GM18498 (cell line): ENCODE data around the gene SH2D1B.
A peak's percentile ranks its signal among the peaks of the same experiment; 100 is the strongest.
"Not testable (repeated sequence)": the region's sequence is repeated elsewhere in the genome, so short reads cannot be mapped to it uniquely, and the experiment has no call there.

ENCODE experiments used
- ATAC-seq: cut with Tn5 transposase; IDR thresholded peaks from one replicate; pipeline ENCODE4 v1.9.1; 2021; ENCODE audit warnings: mild to moderate bottlenecking, moderate library complexity; ENCODE audit not compliant: unreplicated experiment

SH2D1B gene, protein sequence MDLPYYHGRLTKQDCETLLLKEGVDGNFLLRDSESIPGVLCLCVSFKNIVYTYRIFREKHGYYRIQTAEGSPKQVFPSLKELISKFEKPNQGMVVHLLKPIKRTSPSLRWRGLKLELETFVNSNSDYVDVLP

GRCh38 chr1:162412002-162412401 lies at the start of gene SH2D1B:
Gene SH2D1B (minus strand): TSS chr1:162412136. CDS start chr1:162412016, 120 bp downstream.
- ATAC-seq: no peak

DNA sequence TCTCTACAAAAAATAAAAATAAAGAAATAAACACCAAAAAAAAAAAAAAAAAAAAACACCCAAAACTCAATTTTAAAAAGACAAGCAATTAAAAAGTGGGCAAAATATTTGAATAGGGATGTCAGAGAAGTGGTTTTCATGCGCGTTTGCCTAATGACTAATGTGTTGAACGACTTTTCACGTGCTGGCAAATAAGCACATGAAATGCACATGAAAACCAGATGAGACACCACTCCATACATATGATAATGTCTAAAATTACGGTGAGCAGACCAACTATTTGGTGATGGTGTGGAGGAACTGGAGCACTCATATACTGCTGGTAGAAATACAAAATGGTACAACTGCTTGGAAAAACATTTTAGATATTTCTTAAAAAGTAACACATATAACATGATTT lies 46.3 kb upstream of the SH2D1B start:
- no peak for ATAC-seq

DNA sequence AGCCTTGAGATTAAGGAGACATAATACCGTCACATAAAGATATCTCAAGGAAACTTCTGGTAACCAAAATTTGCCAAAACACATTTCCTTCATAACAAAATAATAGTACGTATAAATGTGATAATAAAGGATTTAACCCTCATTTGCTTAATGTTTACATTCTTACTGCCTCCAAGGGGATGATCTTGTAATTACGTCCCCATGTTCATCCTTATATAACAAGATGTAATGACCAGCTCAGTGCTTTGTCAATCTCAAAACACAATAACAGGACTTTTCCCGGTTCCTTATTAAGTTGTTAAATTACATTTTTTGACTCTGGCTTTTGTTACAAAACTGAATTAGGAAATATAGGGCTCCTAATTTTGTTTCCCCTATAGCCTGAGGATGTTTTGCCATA lies 44.4 kb upstream of the SH2D1B start:
- ATAC-seq: no peak

DNA sequence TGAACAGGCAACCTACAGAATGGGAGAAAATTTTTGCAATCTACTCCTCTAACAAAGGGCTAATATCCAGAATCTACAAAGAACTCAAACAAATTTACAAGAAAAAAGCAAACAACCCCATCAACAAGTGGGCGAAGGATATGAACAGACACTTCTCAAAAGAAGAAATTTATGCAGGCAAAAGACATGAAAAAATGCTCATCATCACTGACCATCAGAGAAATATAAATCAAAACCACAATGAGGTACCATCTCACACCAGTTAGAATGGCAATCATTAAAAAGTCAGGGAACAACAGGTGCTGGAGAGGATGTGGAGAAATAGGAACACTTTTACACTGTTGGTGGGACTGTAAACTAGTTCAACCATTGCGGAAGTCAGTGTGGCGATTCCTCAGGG lies 42.4 kb upstream of the SH2D1B start:
- not testable (repeated sequence) for ATAC-seq

DNA sequence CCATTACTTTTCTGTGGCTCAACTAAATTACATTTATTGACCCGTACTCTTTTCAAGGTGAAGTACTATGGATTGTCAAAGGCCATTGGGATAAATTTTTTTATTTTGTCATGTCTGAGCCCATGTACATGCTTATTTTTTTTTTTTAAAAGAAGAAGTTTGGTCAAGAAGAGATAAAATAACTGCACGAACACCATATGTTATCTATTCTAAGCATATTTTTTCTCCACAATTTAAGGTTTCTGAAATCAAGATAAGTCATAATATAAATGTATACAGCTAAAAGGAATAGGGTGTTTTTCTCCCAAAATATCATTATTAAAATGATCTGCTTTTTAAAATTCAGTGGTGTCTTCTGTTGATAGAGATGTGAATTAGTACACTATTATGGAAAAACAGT lies 35.0 kb upstream of the SH2D1B start:
- no peak for ATAC-seq

GRCh38 chr1:162444903-162445302 lies 33.0 kb upstream of the SH2D1B start:
- ATAC-seq: no peak

DNA sequence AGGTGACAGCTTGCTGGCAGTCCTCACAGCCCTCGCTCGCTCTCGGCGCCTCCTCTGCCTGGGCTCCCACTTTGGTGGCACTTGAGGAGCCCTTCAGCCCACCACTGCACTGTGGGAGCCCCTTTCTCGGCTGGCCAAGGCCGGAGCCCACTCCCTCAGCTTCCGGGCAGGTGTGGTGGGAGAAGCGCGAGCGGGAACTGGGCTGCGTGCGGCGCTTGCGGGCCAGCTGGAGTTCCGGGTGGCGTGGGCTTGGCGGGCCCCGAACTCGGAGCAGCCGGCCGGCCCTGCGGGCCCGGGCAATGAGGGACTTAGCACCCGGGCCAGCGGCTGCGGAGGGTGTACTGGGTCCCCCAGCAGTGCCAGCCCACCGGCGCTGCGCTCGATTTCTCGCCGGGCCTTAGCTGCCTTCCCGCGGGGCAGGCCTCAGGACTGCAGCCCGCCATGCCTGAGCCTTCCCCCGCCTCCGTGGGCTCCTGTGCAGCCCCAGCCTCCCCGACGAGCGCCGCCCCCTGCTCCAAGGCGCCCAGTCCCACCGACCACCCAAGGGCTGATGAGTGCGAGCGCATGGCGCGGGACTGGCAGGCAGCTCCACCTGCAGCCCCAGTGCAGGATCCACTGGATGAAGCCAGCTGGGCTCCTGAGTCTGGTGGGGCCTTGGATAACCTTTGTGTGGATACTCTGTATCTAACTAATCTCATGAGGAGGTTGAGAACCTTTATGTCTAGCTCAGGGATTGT lies 21.2 kb upstream of the SH2D1B start:
- ATAC-seq: not testable (repeated sequence)

DNA sequence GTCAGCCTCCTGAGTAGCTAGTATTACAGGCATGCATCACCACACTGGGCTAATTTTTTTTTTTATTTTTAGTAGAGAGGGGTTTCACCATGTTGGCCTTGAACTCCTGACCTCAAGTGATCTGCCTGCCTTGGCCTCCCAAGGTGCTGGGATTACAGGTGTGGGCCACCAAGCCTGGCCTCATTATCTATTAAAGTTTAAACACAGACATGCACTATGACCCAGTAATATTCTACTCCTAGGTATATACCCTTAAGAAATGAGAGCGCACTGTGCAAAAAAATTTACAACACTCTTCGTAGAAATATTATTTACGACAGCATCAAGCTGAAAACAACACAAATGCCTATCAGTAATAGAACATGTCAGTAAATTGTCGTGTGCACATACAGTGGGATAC lies 18.6 kb upstream of the SH2D1B start:
- no peak for ATAC-seq

DNA sequence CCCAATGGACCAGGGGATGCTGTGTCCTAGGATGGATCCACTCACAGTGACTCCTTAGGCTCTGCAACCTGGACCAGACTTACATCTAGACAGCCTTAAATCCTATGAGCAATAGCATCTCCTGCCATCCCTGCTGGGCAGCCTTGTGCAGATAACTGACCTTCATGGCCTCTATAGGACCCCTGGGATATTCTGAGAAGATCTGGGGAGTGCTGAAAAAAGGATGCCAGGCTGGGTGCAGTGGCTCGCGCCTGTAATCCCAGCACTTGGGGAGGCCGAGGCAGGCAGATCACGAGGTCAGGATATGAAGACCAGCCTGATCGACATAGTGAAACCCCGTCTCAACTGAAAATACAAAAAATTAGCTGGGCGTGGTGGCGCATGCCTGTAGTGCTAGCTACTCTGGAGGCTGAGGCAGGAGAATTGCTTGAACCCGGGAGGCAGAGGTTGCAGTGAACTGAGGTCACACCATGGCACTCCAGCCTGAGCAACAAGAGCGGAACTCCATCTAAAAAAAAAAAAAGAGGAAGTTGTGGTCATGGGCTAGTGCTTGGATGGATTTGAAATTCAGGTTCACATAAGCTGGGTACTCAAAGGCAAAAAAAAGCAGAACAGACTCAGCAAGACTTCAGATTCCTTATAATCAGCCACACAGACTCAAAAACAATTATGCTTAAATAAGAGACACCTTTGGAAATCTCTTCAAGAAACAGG lies 10.9 kb upstream of the SH2D1B start:
- no peak for ATAC-seq

DNA sequence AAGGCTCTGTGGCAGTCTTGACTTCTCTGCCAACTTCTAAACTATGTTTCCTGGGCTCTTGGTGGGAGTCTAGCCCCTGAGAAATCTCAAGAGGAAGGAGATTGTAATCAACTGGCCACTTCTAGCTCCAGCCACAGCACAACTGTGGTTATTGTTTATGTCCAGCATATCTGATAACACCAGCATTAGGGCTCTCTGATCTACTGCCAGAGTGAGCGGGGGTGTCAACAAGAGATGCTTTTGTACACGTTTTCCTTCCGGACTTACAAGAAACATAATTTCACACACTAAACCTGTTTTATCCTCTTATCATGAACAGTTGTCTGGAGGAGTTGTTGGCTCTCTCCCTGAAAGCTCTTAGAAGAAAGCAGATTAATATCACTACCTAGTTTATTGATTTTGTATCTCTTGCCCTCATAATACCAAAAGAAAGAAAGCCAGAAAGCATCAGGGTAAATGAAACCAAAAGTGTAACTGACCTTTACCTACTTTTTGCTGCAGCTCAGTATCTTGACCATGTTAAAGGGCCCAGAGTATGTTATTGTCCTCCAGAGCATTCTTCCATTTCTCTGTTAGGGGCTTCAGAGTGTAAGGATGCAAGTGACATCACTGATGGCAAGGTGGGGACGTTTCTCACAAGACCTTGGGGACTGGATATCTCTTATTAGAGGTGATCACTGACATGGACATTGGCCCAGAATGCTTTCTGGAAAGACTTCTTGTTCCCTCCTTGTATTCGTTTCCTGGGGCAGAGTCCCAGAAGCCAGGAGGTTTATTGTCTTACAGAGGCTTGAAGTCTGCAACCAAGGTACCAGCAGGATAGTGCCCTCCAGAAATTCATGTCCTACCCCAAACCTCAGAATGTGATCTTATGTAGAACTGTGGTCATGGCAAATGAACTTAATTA lies 9.6 kb upstream of the SH2D1B start:
- ATAC-seq: peak; percentile 65

GRCh38 chr1:162420120-162420519 lies 8.2 kb upstream of the SH2D1B start:
- no peak for ATAC-seq

- ATAC-seq: not testable (repeated sequence)
Observed at GRCh38 chr1:162419450-162419931, 7.6 kb upstream of the SH2D1B start.

DNA sequence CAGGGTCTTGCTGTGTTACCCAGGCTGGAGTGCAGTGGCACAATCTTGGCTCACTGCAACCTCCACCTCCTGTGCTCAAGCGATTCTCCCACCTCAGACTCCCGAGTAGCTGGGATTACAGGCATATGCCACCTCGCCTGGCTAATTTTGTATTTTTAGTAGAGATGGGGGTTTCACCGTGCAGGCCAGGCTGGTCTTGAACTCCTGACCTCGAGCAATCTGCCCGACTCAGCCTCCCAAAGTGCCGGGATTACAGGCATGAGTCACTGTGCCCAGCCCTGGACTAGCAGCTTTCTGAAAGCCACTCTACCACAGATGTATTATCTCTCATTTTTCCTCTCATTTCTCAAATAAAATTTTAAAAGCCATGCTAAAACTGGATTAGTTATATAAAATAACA lies 6.6 kb upstream of the SH2D1B start:
- ATAC-seq: not testable (repeated sequence)

GRCh38 chr1:162417650-162418049 lies 5.7 kb upstream of the SH2D1B start:
- no peak for ATAC-seq

DNA sequence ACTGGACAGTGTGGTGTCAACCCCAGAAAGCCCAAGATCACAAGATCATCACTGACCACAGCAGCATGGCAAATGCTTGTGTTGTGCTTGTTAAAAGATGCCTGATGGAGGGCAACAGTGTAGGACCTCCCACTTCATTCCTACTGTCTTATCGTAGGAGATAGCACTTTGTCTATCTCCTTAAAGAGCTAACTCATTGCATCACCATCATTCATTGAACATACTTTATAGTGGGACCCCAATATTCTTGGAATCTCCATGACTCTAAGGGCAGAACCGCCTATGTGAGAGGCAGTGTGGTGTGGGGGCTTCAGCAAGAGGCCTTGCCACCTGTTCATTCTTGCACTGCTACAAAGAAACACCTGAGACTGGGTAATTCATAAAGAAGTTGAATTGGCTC lies 5.0 kb upstream of the SH2D1B start:
- ATAC-seq: no peak

GRCh38 chr1:162416215-162416614 lies 4.3 kb upstream of the SH2D1B start:
- ATAC-seq: no peak

DNA sequence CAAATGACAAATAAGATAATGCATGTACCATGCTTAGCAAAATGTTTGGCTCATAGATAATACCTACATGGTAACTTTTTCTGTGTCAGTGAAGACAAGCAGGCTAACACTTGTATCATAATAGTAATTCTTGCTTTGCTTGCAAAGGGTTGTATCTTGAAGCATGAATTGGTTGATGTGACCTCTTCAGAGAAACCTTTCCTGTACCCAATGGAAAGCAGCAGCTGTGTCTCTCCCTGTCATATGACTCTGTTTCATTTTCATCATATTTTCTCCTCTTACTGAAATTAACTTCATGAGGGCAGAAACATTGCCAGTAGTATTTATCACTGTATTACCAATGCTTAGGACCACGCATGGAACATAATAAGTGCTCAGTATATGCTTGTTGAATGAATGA lies 4.4 kb downstream of the SH2D1B start:
- ATAC-seq: no peak

GRCh38 chr1:162406811-162407210 lies 5.1 kb downstream of the SH2D1B start:
- no peak for ATAC-seq

DNA sequence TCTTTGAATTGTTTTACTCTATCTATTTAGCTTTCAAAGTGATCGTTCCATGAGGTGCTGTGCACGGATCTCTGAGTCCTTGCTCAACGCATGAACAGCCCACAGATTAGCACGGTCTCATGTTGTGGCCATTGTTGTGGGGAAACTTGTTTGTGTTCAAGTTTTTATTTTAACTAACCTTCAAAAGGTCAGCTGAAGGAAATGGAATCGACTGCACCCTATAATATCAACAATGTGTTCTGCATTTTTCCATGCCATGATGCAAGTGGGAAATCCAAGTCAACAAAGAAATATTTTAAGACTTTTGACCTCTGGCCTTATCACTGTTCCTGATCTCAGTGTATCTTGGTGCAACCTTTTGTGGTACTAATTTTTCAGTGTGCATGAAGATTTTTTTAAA lies 6.1 kb downstream of the SH2D1B start:
- ATAC-seq: no peak

DNA sequence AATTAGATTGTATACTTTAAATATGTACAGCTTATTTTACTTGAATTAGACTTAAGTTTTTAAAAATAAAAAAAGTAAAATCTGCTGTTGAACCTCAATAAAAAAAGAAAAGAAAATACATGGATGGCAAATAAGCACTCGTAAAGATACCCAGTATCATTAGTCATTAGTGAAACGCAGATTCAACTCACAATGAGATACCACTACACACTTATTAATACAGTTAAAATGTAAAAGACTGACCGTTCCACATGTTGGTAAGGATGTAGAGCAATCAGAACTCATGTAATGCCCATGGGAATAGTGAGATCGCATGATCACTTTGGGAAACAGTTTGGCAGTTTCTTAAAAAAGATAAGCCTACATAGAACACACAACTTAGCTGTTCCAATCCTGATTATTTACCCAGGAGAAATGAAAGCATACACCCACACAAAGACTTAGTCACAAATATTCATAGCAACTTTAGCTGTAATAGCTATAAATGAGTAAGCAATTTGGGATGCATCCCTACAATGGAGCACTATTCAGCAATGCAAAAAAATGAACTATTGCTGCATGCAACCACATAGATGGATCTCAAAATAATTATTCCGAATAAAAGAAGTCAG lies 7.3 kb downstream of the SH2D1B start:
- no peak for ATAC-seq
